BJ (cell line): ENCODE results near the gene BCL7B. TPM values are rescaled to one million over a fixed set of nuclear protein-coding genes. Genes with fewer than 3 reads are reported as not detected.
"Not testable (repeated sequence)": the region's sequence is repeated elsewhere in the genome, so short reads cannot be mapped to it uniquely, and the experiment has no call there.

Experiments
- CTCF ChIA-PET: fragments of 350-600 bp; formaldehyde crosslinking; extraction: SDS; loops from one replicate; lab custom pipeline; 2021; ENCODE audit warnings: antibody characterized with exemption, inconsistent platforms; lab: Yijun Ruan, JAX
- POLR2A ChIA-PET: fragments of 300-600 bp; sonication (Branson Sonifier 250); formaldehyde crosslinking; extraction: SDS; loops from one replicate; lab custom pipeline; 2021; ENCODE audit warnings: antibody characterized with exemption; lab: Charles Lee
- DNase-seq: peaks from one replicate; pipeline ENCODE4 v3.0.0-alpha.2; 2011; ENCODE audit warnings: low read depth
- H3K27me3 ChIP-seq: 2 replicates; pipeline ENCODE4 v1.6.0; 2011; ENCODE audit warnings: low read length; ENCODE audit not compliant: control insufficient read depth, insufficient read depth
- H3K36me3 ChIP-seq: 2 replicates; pipeline ENCODE4 v1.5.1; 2011; ENCODE audit warnings: low read length; ENCODE audit not compliant: control insufficient read depth, insufficient read depth
- H3K4me3 ChIP-seq: 2 replicates; pipeline ENCODE4 v1.5.1; 2011; ENCODE audit warnings: low read depth, mild to moderate bottlenecking, control low read depth, low read length
- polyA plus RNA-seq: library from polyadenylated mRNA; depleted of rRNA; stranded (reverse); fragments of >200 nt; gene quantifications from 2 replicates; pipeline ENCODE4 v1.2.3, GENCODE V29; 2011
- TF ChIP-seq, protein P1 (sequence below): IDR thresholded peaks from 2 replicates; pipeline ENCODE4 v1.5.1; 2011; ENCODE audit warnings: low read depth, mild to moderate bottlenecking, control low read depth, inconsistent platforms, low read length, moderate library complexity; ENCODE audit not compliant: insufficient read depth

The BCL7B gene
- polyA plus RNA-seq, 1 experiment, result 89.6 TPM

DNA sequence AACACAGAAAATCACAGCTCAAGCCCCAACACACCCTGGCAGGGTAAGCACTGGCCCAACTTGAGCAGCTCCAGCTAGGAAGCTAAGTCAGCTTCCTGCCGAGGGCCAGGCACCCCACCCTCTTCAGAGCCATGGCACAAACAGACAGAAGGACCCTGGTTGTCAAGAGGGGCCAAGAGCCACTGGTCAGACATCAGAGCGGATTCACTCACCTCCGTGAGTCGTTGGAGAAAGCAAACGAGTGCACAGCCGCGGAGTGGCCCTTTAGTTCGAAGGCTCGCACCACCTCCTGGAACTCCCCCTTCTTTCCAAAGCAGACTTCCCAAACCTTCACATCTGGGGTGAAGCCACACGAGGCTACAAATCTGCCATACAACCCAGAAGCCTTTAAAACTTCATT, 13.5 kb upstream of the BCL7B start:
- ChIA-PET CTCF (interaction anchor here (0.9 kb wide), 1 partner anchor 97 kb away, joined by 3 read pairs; the partner anchor contains the start of gene VPS37D), POLR2A (no interaction called here)
- Histone ChIP-seq H3K4me3 (no peak overlapping the region), H3K36me3 (peaks cover 36% of the 10 kb centered on the region), H3K27me3 (no peaks in the 10 kb centered on the region)
- TF ChIP-seq, protein P1, sequence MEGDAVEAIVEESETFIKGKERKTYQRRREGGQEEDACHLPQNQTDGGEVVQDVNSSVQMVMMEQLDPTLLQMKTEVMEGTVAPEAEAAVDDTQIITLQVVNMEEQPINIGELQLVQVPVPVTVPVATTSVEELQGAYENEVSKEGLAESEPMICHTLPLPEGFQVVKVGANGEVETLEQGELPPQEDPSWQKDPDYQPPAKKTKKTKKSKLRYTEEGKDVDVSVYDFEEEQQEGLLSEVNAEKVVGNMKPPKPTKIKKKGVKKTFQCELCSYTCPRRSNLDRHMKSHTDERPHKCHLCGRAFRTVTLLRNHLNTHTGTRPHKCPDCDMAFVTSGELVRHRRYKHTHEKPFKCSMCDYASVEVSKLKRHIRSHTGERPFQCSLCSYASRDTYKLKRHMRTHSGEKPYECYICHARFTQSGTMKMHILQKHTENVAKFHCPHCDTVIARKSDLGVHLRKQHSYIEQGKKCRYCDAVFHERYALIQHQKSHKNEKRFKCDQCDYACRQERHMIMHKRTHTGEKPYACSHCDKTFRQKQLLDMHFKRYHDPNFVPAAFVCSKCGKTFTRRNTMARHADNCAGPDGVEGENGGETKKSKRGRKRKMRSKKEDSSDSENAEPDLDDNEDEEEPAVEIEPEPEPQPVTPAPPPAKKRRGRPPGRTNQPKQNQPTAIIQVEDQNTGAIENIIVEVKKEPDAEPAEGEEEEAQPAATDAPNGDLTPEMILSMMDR, result no peak
- DNase-seq, result no peak

DNA sequence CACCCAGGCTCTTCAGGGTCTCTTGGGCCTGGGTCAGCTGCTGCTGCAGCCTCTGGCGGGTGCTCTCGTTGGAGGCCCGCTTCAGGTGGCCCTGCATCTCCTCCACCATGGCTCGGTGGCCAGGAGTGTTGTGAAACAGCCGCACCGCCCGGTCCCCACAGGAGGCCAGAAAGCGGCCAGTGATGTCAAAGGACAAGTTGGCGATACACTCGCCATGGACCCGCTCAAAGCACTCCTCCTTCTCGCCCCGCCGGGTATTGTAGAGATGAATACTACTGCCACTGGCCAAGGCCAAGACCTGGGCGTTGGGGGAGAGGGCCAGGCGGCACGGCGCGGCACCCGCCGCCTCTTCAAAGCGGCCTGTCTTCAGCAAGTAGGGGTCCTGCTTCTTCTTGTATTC, 13.0 kb upstream of the BCL7B start:
- DNase-seq, result no peak
- TF ChIP-seq, protein P1, result no peak
- peaks cover 36% of the 10 kb centered on the region for H3K36me3 ChIP-seq
- no peak overlapping the region for H3K4me3 ChIP-seq
- no peaks in the 10 kb centered on the region for H3K27me3 ChIP-seq
- CTCF ChIA-PET, result interaction anchor here (0.9 to 1.4 kb wide), 2 partner anchors 97 to 155 kb away, joined by 3 read pairs; partner anchors contain the start of gene VPS37D
- POLR2A ChIA-PET, result no interaction called here

GRCh38 chr7:73569042-73569608, 11.6 kb upstream of the BCL7B start:
- CTCF ChIA-PET, result interaction anchor here (1.4 kb wide), 1 partner anchor 156 kb away, joined by 3 read pairs; no protein-coding TSS in a partner anchor
- no peak for DNase-seq
- H3K4me3 ChIP-seq, result no peak overlapping the region
- H3K36me3 ChIP-seq, result peaks cover 34% of the 10 kb centered on the region
- TF ChIP-seq, protein P1, result 0 out of 2 replicates have a peak, but pooled peaks have one; percentile 2
- H3K27me3 ChIP-seq, result no peaks in the 10 kb centered on the region
- POLR2A ChIA-PET, result no interaction called here

DNA sequence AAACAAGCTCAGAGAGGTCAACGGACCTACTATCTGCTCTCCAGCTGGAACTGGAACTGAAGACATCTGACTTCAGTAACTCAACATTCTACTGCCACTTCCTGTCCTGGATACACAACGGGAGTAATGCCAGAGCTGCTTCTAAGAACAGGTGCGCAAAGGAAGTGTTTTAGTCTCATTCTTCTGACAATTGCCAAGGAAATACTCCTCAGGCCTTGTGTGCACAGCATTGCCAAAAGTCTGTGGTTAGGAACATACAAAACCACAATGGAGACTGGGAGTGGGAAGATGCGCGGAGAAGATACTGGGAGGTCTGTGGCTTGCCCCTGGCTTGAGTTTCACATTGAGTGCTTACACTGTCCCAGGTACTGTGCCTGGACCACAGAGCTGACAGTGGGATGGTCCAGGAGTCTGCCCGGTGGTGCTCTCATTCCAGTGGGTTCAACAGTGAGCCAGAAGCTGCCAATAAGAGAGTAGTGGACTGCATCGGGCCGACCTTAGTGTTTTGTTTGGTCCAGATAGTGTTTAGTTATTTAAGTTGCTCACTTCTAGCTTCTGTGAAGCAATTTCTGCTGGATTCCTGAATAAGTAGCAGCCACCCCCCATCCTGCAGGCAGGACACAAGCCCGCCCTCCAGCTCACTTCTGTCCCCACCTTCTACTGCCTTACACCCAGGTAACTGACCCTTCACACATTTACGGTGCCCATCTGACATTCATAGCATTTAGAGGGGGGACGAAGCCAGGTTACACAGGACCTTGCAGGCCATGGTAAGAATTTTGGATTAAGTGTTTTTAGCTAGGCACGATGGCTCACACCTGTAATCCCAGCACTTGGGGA, 10.6 kb upstream of the BCL7B start:
- Histone ChIP-seq H3K36me3 (peaks cover 23% of the 10 kb centered on the region), H3K4me3 (no peak overlapping the region), H3K27me3 (no peaks in the 10 kb centered on the region)
- TF ChIP-seq, protein P1, result no peak
- no peak for DNase-seq
- ChIA-PET POLR2A (interaction anchor here (0.5 kb wide), 1 partner anchor 275 kb away, joined by 3 read pairs; no protein-coding TSS in a partner anchor), CTCF (interaction anchor here (0.6 to 1.2 kb wide), 2 partner anchors 21 to 157 kb away, joined by 3 to 6 read pairs; no protein-coding TSS in a partner anchor)

DNA sequence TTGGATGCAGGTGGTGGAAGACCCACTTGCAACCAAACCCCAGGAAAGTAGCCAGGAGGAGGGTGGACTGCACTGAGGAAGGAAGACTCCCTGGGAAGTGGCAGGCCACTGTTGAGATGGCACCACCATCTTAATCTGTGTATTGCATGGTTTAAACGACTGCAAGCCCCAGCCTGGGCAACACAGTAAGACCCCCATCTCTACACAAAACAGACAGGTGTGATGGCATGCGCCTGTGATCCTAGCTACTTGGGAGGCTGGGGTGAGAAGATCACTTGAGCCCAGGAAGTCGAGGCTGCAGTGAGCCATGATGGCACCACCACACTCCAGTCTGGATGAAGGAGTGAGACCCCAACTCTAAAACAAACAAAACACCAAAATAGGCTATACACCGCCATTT, 9.7 kb upstream of the BCL7B start:
- POLR2A ChIA-PET, result no interaction called here
- H3K27me3 ChIP-seq, result no peaks in the 10 kb centered on the region
- CTCF ChIA-PET, result no interaction called here
- TF ChIP-seq, protein P1, result no peak
- no peak for DNase-seq
- peaks cover 15% of the 10 kb centered on the region for H3K36me3 ChIP-seq
- no peak overlapping the region for H3K4me3 ChIP-seq

GRCh38 chr7:73566431-73566830, 8.9 kb upstream of the BCL7B start:
- H3K27me3 ChIP-seq, H3K4me3 ChIP-seq, CTCF ChIA-PET, DNase-seq: not testable (repeated sequence)
- POLR2A ChIA-PET, result interaction anchor here (0.6 kb wide), 1 partner anchor 79 kb away, joined by 3 read pairs; no protein-coding TSS in a partner anchor
- peaks cover 11% of the 10 kb centered on the region for H3K36me3 ChIP-seq
